IMR-90 (cell line): ENCODE data around the gene KCNK7. TPM values are rescaled to one million over a fixed set of nuclear protein-coding genes. Genes with fewer than 3 reads are reported as not detected.

Experiments used
- ATAC-seq: fragments of 200-7000 bp; cut with Tn5 transposase; 2 replicates; pipeline ENCODE4 v1.9.1; 2020; ENCODE audit warnings: low read depth, mild to moderate bottlenecking, moderate library complexity
- BruUV-seq: library from RNA; stranded (reverse); fragments of 400-500 nt; replicated peaks from 2 replicates; lab custom pipeline; 2021; lab: Mats Ljungman, UMichigan
- CTCF ChIA-PET: fragments of 300-600 bp; formaldehyde crosslinking; extraction: SDS; loops from one replicate; lab custom pipeline; 2021; ENCODE audit warnings: antibody characterized with exemption; lab: Yijun Ruan, JAX
- POLR2A ChIA-PET: fragments of 300-600 bp; sonication (Branson Sonifier 250); formaldehyde crosslinking; loops from one replicate; lab custom pipeline; 2022; ENCODE audit warnings: antibody characterized with exemption; ENCODE audit not compliant: unreplicated experiment; lab: Charles Lee
- DNase-seq: peaks from one replicate; pipeline ENCODE4 v3.0.0; 2013
- H2AFZ ChIP-seq: replicated peaks from 2 replicates; pipeline ENCODE3; 2013; ENCODE audit warnings: low read length, mild to moderate bottlenecking; ENCODE audit not compliant: poor library complexity
- H2AK5ac ChIP-seq: 2 replicates; pipeline ENCODE4 v1.6.1; 2013; ENCODE audit warnings: low read depth, low read length, inconsistent platforms
- H2AK9ac ChIP-seq: replicated peaks from 2 replicates; pipeline ENCODE3; 2013; ENCODE audit warnings: mild to moderate bottlenecking, low read depth, low read length, moderate library complexity; ENCODE audit not compliant: poor library complexity
- H2BK120ac ChIP-seq: 2 replicates; pipeline ENCODE4 v1.6.1; 2013; ENCODE audit warnings: low read depth, low read length, inconsistent platforms
- H2BK15ac ChIP-seq: 3 replicates; pipeline ENCODE4 v1.6.1; 2013; ENCODE audit warnings: low read depth, low read length, inconsistent platforms
- H2BK20ac ChIP-seq: 2 replicates; pipeline ENCODE4 v1.6.1; 2013; ENCODE audit warnings: low read depth, mild to moderate bottlenecking, inconsistent platforms, low read length, moderate library complexity
- H2BK5ac ChIP-seq: 2 replicates; pipeline ENCODE4 v1.6.1; 2013; ENCODE audit warnings: mild to moderate bottlenecking, low read depth, low read length, inconsistent platforms; ENCODE audit not compliant: poor library complexity, severe bottlenecking
- H3K14ac ChIP-seq: replicated peaks from 2 replicates; pipeline ENCODE4 v1.6.1; 2013; ENCODE audit warnings: low read depth, low read length, inconsistent platforms
- H3K18ac ChIP-seq: 2 replicates; pipeline ENCODE4 v1.6.1; 2013; ENCODE audit warnings: low read depth, low read length, control low read depth
- H3K23ac ChIP-seq: 2 replicates; pipeline ENCODE4 v1.6.1; 2013; ENCODE audit warnings: low read depth, low read length, inconsistent platforms
- H3K27ac ChIP-seq: 2 replicates; pipeline ENCODE4 v1.5.1; 2013; ENCODE audit warnings: mild to moderate bottlenecking, control low read depth, low read length; ENCODE audit not compliant: insufficient read depth
- H3K27me3 ChIP-seq: 2 replicates; pipeline ENCODE4 v1.6.1; 2013; ENCODE audit warnings: low read length; ENCODE audit not compliant: control insufficient read depth, insufficient read depth
- H3K36me3 ChIP-seq: 2 replicates; pipeline ENCODE4 v1.6.1; 2013; ENCODE audit warnings: low read length, mixed read lengths; ENCODE audit not compliant: control insufficient read depth, insufficient read depth
- H3K4ac ChIP-seq: 2 replicates; pipeline ENCODE4 v1.6.1; 2013; ENCODE audit warnings: low read depth, low read length, inconsistent platforms
- H3K4me1 ChIP-seq: 2 replicates; pipeline ENCODE4 v1.6.1; 2013; ENCODE audit warnings: low read length, mixed read lengths; ENCODE audit not compliant: control insufficient read depth, insufficient read depth
- H3K4me2 ChIP-seq: 2 replicates; pipeline ENCODE4 v1.6.1; 2013; ENCODE audit warnings: low read depth, mild to moderate bottlenecking, control low read depth, low read length, moderate library complexity
- H3K4me3 ChIP-seq: 2 replicates; pipeline ENCODE4 v1.5.1; 2013; ENCODE audit warnings: low read depth, mild to moderate bottlenecking, control low read depth, low read length, moderate library complexity; ENCODE audit not compliant: insufficient read depth
- H3K56ac ChIP-seq: 2 replicates; pipeline ENCODE4 v1.6.1; 2013; ENCODE audit warnings: low read length, inconsistent platforms; ENCODE audit not compliant: insufficient read depth; ENCODE audit errors: extremely low read depth
- H3K79me1 ChIP-seq, 2 experiments: 2 replicates each; pipeline ENCODE4 v1.6.1; 2013; ENCODE audit warnings: low read length in 2 of 2, inconsistent platforms in 1 of 2, low read depth in 1 of 2
- H3K9ac ChIP-seq: 2 replicates; pipeline ENCODE4 v1.6.1; 2013; ENCODE audit warnings: low read depth, low read length, control low read depth
- H3K9me1 ChIP-seq: 2 replicates; pipeline ENCODE4 v1.6.1; 2013; ENCODE audit warnings: low read length, inconsistent platforms; ENCODE audit not compliant: insufficient read depth
- H3K9me3 ChIP-seq: 2 replicates; pipeline ENCODE4 v1.6.1; 2013; ENCODE audit warnings: low read length; ENCODE audit not compliant: control insufficient read depth, insufficient read depth
- H4K20me1 ChIP-seq: 2 replicates; pipeline ENCODE4 v1.6.1; 2013; ENCODE audit warnings: low read length, inconsistent platforms; ENCODE audit not compliant: insufficient read depth
- H4K5ac ChIP-seq: 2 replicates; pipeline ENCODE4 v1.6.1; 2013; ENCODE audit warnings: mild to moderate bottlenecking, low read depth, low read length, control low read depth
- H4K8ac ChIP-seq, 2 experiments: 2 replicates each; pipeline ENCODE4 v1.6.1; 2013; ENCODE audit warnings: low read depth in 2 of 2, low read length in 2 of 2, control low read depth in 1 of 2, inconsistent platforms in 1 of 2
- H4K91ac ChIP-seq: 2 replicates; pipeline ENCODE4 v1.6.1; 2013; ENCODE audit warnings: low read depth, low read length, inconsistent platforms; ENCODE audit not compliant: insufficient read depth
- BHLHE40 ChIP-seq: fragments of 150-350 bp; IDR thresholded peaks from 2 replicates; pipeline ENCODE4 v1.6.1; 2016; ENCODE audit warnings: mild to moderate bottlenecking, low read depth, low read length
- CEBPB ChIP-seq: IDR thresholded peaks from 2 replicates; pipeline ENCODE4 v1.6.1; 2012; ENCODE audit warnings: low read depth, low read length, improper control_type of control experiment
- CHD1 ChIP-seq: IDR thresholded peaks from 2 replicates; pipeline ENCODE4 v1.6.1; 2012; ENCODE audit warnings: low read depth, low read length, improper control_type of control experiment
- CTCF ChIP-seq: conservative IDR thresholded peaks from 2 replicates; pipeline ENCODE4 v1.5.1; 2012; ENCODE audit warnings: mild to moderate bottlenecking, low read depth, low read length, improper control_type of control experiment
- ELK1 ChIP-seq: fragments of 150-350 bp; IDR thresholded peaks from 2 replicates; pipeline ENCODE4 v1.6.1; 2016; ENCODE audit warnings: low read depth, mild to moderate bottlenecking, low read length, moderate library complexity, borderline replicate concordance
- FOS ChIP-seq: fragments of 150-350 bp; IDR thresholded peaks from 2 replicates; pipeline ENCODE4 v1.6.1; 2016; ENCODE audit warnings: low read depth, low read length
- MAFK ChIP-seq: IDR thresholded peaks from 2 replicates; pipeline ENCODE4 v1.6.1; 2012; ENCODE audit warnings: low read depth, low read length, improper control_type of control experiment
- MAZ ChIP-seq: IDR thresholded peaks from 2 replicates; pipeline ENCODE4 v1.6.1; 2012; ENCODE audit warnings: low read depth, mild to moderate bottlenecking, low read length, improper control_type of control experiment, moderate library complexity, borderline replicate concordance
- MXI1 ChIP-seq: IDR thresholded peaks from 2 replicates; pipeline ENCODE4 v1.6.1; 2012; ENCODE audit warnings: low read depth, mild to moderate bottlenecking, low read length, moderate library complexity, borderline replicate concordance
- NFE2L2 ChIP-seq: fragments of 150-350 bp; IDR thresholded peaks from 2 replicates; pipeline ENCODE4 v1.6.1; 2016; ENCODE audit warnings: low read depth, mild to moderate bottlenecking, low read length
- POLR2A ChIP-seq: IDR thresholded peaks from 2 replicates; pipeline ENCODE4 v1.6.1; 2012; ENCODE audit warnings: mild to moderate bottlenecking, low read depth, low read length
- RAD21 ChIP-seq: IDR thresholded peaks from 2 replicates; pipeline ENCODE4 v1.6.1; 2012; ENCODE audit warnings: low read length, improper control_type of control experiment
- RCOR1 ChIP-seq: IDR thresholded peaks from 2 replicates; pipeline ENCODE4 v1.6.1; 2012; ENCODE audit warnings: mild to moderate bottlenecking, low read length, improper control_type of control experiment; ENCODE audit not compliant: insufficient replicate concordance
- RFX5 ChIP-seq: IDR thresholded peaks from 2 replicates; pipeline ENCODE4 v1.8.0; 2012; ENCODE audit warnings: low read depth, mild to moderate bottlenecking, low read length, moderate library complexity
- WGBS, 2 experiments: methylation state at CpG; one replicate each; pipeline versions ENCODE4 v1.1.5 to v1.1.7; 2013; ENCODE audit warnings: missing lambda C conversion rate in 2 of 2; ENCODE audit not compliant: insufficient read length in 1 of 2; ENCODE audit errors: extremely low coverage in 2 of 2; 5-methylcytosine and 5-hydroxymethylcytosine counted together
- dilution Hi-C: fragments of 300-500 bp; cut with HindIII; formaldehyde crosslinking; loops from one replicate; pipeline ENCODE4 v1.14.3; 2018; ENCODE audit warnings: low sequenced_read_pairs; ENCODE audit not compliant: unreplicated experiment
- in situ Hi-C: fragments of 300-500 bp; cut with MboI; formaldehyde crosslinking; loops from 3 replicates; pipeline ENCODE4 v1.14.3; 2019; ENCODE audit warnings: low sequenced_read_pairs, inconsistent platforms, mixed read lengths
- intact Hi-C: fragments of 100-400 bp; cut with micrococcal nuclease; formaldehyde crosslinking; loops from 2 replicates; pipeline ENCODE4 v1.10.0; 2022
- polyA plus RNA-seq, 3 experiments: library from polyadenylated mRNA; depleted of rRNA; stranded (reverse); fragments of >200 nt; gene quantifications; 2 replicates each; pipeline ENCODE4 v1.2.3, GENCODE V29; 2012; ENCODE audit warnings: low replicate concordance in 1 of 3
- total RNA-seq: library from RNA; depleted of rRNA; stranded (reverse); fragments of >200 nt; gene quantifications from 2 replicates; pipeline ENCODE4 v1.2.3, GENCODE V29; 2012

The KCNK7 gene
- total and polyA plus RNA-seq, 2 of the 4 experiments (the other 2 are of a cell fraction) = 0.09 TPM; not detected in 1

GRCh38 chr11:65574109-65574810, 21.3 kb downstream of the KCNK7 start:
- Histone ChIP-seq H2BK120ac (peak overlapping the region; percentile 83; the same call in 1 of the 2 replicates), H4K20me1 (peaks cover 34% of the 10 kb centered on the region), H4K5ac (peak overlapping the region; percentile 58), H3K9me1 (peaks cover 8% of the 10 kb centered on the region), H2BK5ac (peak overlapping the region; percentile 76), H3K9ac (peak overlapping the region; percentile 60), H2BK15ac (0 out of 3 replicates have a peak overlapping the region, but pooled peaks have one; percentile 76), H2AFZ (peak overlapping the region; percentile 82), H3K36me3 (peaks cover 4% of the 10 kb centered on the region; the same call in 1 of the 2 replicates), H3K9me3 (no peaks in the 10 kb centered on the region), H2AK9ac (peak overlapping the region; percentile 91), H3K4me2 (peak overlapping the region; percentile 87), H3K56ac (peak overlapping the region; percentile 70), H2BK20ac (no peak overlapping the region), H3K14ac (peak overlapping the region; percentile 96), H3K23ac (peak overlapping the region; percentile 93; the same call in 1 of the 2 replicates), H3K27me3 (no peaks in the 10 kb centered on the region), H3K18ac (0 out of 2 replicates have a peak overlapping the region, but pooled peaks have one; percentile 11), H3K27ac (peak overlapping the region; percentile 75), H3K79me1 (peaks cover 25 to 73% of the 10 kb centered on the region in 2 experiments), H3K4ac (peak overlapping the region; percentile 96), H4K91ac (peak overlapping the region; percentile 70), H2AK5ac (peak overlapping the region; percentile 98), H3K4me3 (peak overlapping the region; percentile 31), H4K8ac (peak overlapping the region; percentile 58 to 66; a peak in 2 of 4 replicates), H3K4me1 (peaks cover 34% of the 10 kb centered on the region)
- peak; percentile 43 for ATAC-seq
- CTCF ChIA-PET = no interaction called here
- peak; percentile 95 for DNase-seq
- dilution Hi-C loops (no loop called here), intact Hi-C loops (loop anchor here (5.0 kb wide), 2 partner anchors 33 to 192 kb away; partner anchors contain the start of gene SLC25A45), in situ Hi-C loops (no loop called here)
- POLR2A ChIA-PET = interaction anchor here (0.7 kb wide), 1 partner anchor 1422 kb away, joined by 3 read pairs; no protein-coding TSS in a partner anchor
- no TSS peak for BruUV-seq
- WGBS, 2 experiments = 1% methylated on average over 23 of the region's 67 CpGs; no CpG with 5 or more reads in 1 of the 2 experiments
- TF ChIP-seq NFE2L2 (no peak), POLR2A (no peak; the same call in 1 of the 2 replicates), CEBPB (no peak), MAZ (peak; percentile 98), RFX5 (no peak), CHD1 (no peak), CTCF (peak; percentile 71), MXI1 (no peak), ELK1 (no peak), BHLHE40 (no peak; the same call in 1 of the 2 replicates), MAFK (no peak), FOS (peak; percentile 24; the same call in 1 of the 2 replicates), RCOR1 (no peak), RAD21 (peak; percentile 38)
